Astrocyte (in vitro differentiated cells and primary cell): ENCODE results near the gene SLC52A1.

ENCODE experiments used
- CTCF ChIP-seq: IDR thresholded peaks from 2 replicates; pipeline ENCODE4 v1.5.1; 2011; ENCODE audit warnings: low read depth, mild to moderate bottlenecking, inconsistent platforms, low read length, moderate library complexity; ENCODE audit not compliant: insufficient read depth
- EZH2 ChIP-seq: IDR thresholded peaks from 2 replicates; pipeline ENCODE4 v1.6.1; 2012; ENCODE audit warnings: mild to moderate bottlenecking, low read length, inconsistent platforms; ENCODE audit not compliant: insufficient read depth

- TF ChIP-seq CTCF (no peak), EZH2 (no peak)
These were observed 15.1 kb upstream of the SLC52A1 start for GRCh38 chr17:5050278-5050677.
